ENCODE results near the gene TTC34.

The TTC34 gene

GRCh38 chr1:2602866-2603520 is 198.5 kb downstream of the TTC34 start:
- no peak for DNase-seq

GRCh38 chr1:2602311-2602835 is 199.1 kb downstream of the TTC34 start:
- no peak for DNase-seq

DNA sequence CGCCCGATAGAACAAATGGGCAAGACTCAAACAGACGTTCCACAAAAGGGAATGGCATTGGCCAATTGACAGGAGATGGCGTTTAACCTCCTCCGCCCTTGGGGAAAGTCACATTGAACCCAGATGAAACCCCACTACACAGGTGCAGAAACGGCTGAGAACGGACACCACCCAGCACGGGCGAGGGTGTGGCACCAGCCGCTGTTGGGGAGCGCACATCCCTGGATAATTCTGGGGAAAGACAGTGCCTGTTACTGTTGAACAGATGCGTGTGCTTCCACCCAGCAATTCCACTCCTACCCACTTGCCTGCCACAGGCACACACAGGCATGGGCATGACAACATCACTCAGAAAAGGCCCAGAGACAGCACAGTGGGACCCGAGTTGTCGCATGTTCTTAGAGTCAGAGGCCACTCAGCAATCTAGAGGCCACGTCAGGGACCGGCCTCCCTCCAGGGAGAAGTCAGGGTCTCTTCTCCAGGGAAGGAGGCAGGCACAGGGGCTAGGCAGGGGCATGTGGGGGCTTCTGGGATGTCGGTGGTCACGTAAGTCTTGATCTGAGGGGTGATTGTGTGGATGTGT is 199.7 kb downstream of the TTC34 start:
- DNase-seq: no peak

DNA sequence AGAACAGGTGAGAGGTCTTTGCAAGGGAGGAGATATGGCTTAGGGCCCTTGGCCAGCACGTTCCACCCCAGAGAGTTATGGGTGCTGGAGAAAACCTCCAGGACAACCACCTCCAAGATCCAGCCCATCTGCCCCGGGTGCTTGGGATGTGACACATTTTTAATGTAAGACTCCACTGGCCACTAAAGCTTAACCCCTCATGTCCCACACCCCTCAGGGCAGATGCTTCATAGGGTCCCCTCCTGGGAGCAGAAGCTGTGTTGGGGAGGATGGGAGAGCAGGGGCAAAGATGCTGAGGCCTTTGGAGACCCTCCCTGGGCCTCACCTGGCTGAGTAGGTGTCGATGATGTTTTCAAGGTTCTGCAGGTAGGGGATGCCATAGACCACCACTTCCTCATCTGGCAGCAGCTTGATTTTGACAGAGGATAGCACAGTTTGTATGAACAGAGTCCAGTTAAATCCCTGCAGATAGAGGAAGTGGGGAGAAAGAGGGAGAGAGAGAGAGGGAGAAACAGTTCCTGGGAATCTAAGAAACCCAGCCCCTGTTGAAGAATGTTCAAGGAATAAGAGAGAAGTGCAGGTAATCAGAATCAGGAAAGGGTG is 203.1 kb downstream of the TTC34 start:
- no peak for DNase-seq

GRCh38 chr1:2597441-2598328 is 203.8 kb downstream of the TTC34 start:
- no peak for DNase-seq

DNA sequence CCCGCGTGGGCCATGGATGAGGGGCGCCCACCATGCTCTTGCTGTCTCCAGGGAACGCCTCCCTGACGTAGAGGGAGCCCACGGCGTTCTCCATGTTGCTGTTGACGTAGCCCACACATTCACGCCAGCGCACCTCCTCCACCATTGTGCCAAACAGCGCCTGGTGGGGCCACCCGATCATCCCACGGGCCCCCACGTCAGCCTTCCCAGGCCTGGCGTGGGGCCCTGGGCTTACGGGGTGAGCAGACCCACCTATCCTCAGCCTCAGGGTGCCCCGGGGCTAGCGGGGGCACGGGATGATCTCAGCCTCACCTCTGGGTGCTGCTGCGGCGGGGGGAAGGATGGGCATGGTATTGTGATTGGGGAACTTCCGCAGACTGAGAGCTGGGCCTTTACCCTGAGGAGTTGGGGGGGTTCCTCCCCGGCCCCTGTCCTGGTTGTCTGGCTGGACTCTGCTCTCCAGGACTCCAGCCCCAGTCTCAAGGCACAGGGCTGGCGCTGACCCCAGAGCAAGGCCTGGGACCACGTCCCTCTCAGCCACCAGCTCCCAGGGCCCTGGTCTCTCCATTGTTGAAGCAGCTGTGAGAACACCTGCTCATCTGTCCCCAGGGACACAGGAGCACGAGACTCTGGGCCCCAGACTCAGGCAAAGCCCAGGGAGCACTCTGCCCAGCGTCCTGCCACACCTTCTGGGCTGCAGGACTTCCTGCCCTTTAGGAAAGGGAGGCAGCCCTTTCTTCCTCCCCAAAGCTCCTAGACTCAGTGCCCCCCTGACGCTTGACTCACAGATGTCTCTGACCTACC is 204.8 kb downstream of the TTC34 start:
- DNase-seq: no peak

- no peak for DNase-seq
Observed at GRCh38 chr1:2595812-2596529, 205.5 kb downstream of the TTC34 start.

DNA sequence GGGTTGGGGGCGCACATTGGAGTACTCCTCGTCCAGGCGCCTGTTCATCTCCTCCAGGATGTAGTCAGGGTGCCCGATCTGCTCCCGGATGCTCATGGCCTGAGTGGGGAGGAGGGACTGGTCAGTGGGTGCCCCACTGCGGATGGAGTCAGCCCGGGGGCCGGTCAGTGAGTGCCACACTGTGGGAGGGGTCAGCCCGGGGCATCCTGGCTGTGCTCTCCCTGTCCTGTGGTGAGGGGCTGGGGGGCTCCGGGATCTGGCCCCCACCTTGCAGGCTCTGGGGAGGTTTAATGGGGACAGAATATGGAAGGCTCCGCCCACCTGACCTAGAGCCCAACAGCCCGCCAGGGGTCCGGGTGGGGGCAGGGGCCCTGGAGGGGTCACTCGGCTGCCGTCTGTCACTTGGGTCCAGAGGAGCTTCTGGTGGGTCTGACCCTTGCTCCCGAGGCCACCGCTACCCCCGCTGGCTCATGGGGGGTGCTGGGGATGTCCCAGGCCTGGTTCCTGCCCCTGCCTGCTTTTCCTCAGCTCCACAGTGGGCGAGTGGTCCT is 206.2 kb downstream of the TTC34 start:
- DNase-seq: no peak

DNA sequence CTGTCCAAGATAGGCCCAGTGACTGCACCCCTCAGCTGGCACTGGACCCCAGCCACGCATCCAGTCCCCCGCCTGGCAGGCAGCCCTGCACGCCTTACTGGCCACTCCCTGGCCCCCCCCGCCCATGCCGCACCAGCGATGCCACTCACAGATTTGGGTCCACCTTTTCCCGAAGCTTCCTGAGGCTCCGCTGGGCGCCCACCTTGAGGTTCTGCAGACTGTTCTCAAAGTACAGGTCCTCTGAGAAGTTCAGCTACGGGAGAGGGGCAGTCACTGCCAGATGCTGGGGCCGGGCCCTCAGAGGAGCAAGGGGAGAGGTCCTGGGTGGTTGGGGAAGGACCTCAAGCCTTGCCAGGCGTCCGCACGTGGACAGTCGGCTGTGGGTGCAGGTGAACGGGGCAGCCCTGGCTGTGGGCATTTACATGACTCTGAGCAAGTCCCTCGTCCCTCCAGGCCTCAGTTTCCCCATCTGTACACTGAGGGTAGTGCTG is 206.8 kb downstream of the TTC34 start:
- no peak for DNase-seq

- DNase-seq: no peak
Observed at GRCh38 chr1:2594001-2594640, 207.4 kb downstream of the TTC34 start.

DNA sequence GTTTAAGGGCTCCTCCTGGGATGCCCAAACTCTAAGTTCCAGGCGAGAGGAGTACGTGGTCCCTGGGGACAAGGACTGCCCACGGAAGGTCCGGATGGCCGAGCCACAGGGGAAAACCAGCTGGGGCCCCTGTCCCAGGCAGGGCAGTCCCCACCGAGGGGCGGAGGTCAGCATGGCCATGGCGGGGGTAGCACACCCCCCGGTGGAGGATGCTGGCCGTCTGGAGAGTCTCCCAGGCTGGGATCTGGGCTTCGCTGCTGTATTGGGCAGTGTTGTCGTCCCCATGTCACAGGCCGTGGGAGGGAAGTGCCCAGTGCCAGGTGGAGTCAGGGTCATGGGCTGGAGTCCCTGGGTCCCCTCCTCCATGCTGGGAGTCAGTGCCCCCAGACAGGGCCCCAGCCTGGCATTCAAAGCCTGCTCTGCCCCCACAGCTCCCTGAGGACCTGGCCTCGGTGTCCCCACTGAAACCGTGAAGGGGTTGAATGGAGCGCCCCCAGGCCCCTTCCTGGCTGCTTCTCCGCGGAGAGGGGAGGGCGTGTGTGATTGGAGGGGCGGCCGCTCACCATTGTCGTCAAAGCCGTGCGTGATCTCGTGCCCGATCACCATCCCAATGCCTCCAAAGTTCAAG is 208.1 kb downstream of the TTC34 start:
- no peak for DNase-seq

DNA sequence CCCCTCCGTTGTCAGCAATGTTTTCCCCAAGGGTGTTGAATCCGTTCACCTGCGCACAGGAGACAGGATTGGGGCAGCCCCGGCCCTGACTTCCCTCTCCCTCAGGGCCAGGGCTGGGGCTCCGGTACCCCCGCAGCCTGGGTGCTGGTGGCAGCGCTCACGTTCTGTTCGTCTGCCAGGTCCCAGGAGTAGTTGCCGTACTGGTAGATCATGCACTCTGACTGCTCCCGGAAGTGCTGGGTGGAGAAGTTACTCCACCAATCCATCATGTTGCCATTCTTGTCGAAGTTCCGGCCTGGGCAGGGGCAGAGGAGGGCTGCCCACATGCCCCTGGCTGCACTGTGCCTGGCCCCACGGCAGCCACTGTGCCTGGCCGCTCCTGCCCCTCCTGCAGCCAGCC is 208.8 kb downstream of the TTC34 start:
- DNase-seq: no peak

DNA sequence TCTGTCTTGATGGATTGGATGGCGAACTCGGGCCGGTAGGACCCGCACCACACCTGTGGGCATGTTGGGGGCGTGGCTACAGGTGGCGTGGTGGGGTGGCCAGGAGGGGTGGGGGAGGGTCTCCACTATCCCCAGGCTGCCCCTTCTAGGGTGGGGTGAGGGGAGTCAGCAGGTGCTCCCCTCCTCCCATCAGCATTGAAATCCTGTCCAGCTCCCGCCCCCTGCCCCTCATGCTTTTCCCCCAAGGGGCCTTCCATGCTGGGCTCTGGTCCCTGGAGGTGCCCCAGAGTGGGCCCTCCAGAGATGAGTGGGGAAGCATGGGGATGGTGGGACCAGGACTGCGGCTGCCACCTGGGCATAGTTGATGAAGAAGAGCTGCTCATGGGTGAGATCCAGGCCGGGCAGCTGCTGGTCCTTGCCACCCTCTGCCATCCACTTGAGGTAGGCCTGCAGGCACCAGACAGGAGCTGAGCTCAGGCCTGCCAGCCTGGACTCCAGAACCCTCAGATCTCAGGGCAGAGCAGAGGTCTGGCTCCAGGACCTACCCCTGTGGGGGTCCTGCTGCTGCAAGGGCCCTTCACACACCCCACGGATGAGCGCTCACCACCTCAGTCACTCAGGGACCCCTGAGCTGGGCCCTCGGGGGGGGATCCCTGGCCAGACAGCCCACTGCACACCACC is 209.8 kb downstream of the TTC34 start:
- DNase-seq: no peak

DNA sequence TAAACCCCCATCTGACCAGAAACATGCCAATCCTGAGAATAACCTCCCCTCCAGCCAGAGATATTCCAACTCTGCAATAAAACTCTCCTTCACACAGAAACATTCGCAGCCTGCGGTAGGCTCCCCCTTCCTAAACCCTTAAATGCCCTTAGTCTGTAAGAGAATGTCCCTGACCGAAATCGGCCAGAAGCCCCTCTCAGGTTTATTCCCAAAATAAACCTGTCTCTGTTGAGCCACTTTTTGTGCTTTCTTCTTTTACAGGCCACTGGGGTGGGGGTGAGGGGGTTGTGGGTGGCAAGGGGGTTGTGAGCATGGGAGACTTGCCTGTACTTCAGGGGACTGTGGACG is 210.3 kb downstream of the TTC34 start:
- no peak for DNase-seq

DNA sequence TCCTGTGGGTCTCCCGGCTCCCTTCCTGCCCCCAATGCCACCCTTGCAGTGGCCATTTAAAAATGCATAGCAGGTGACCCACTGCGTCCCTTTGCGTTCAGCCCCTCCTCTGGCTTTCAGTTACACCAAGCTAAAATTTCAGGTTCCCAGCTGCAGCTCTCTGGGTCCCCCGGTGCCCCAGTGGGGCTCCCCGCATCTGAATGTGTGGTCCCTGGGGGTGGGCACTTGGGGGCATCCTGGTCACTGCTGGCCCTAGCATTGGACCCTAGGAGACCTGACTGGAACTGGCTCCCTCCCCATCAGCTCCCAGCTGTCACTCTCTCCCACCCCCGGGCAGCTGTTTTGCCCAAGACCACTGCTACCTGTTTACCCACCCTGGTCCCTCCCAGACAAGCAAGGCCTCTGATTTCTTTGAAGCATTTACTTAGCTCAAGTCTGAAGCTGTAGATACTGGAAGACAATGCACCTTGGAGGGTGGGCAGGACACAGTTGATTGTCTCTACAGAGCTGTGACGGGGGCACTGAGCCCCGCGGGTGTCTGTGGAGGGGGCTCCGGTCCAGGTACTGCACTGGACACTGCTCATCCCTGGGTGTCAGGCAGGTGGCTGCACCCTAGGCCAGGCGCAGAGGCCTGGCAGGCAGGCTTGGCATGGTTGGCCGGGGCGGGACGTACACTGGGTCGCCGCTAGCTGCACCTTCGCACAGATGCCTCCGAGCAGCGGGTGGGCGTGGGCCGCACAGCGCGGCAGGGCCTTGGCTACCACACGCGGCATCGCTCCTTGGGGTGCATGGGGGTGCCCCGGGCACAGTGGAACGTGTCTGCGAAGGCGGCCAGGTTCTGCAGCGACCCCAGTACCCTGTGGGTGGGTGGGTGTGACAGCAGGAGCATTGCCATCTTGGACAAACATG is 211.0 kb downstream of the TTC34 start:
- no peak for DNase-seq

- DNase-seq: no peak
Observed at GRCh38 chr1:2589431-2590232, 211.9 kb downstream of the TTC34 start.

DNA sequence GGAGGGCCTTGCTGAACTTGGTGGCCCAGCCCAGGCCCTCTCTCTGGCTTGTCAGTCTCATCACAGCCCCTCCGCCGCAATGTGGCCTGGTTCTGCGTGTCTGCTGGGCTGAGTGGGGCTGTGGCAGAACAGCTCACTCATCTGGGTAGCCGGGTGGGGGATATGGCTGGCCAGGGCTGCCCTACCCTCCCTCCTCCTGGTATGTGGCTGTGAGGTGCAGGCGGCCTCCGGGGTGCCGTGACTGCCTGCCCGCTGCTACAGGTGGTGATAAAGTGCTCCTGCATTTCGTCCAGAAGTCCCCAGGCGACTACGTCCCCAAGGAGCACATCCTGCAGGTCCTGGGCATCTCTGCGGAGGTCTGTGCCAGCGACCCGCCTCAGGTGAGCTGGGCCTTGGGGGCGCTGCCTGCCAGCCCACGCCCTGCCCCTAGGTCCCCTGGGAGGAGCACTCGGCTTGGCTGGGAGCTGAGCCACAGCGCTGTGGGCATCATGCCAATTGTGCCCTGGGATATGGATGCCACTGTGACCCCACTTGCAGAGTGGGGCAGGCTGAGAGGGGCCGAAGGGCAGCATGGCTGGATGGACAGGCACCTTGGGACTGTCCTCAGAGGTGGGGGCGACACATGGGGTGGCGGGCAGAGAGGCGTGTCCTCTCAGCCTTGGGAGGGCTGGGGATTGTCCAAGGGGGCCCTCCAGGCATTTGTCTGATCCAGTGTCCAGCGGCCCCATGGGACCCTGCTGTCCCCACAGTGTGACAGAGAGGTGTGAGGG is 212.6 kb downstream of the TTC34 start:
- DNase-seq: no peak
